Mucosa of descending colon (tissue), 3 donors: ENCODE measurements around the gene ANGEL2. TPM values are rescaled to one million over a fixed set of nuclear protein-coding genes. Genes with fewer than 3 reads are reported as not detected.

ENCODE experiments used
- ATAC-seq: fragments of 200-7000 bp; cut with Tn5 transposase; one replicate; pipeline ENCODE4 v1.9.1; 2020; ENCODE audit warnings: mild to moderate bottlenecking, moderate library complexity
- DNase-seq, 3 donors: peaks; one replicate each; pipeline ENCODE4 v3.0.0-alpha.2; 2020
- H3K36me3 ChIP-seq: fragments of 200-600 bp; one replicate; pipeline ENCODE4 v1.8.0; 2021; ENCODE audit warnings: low read depth, mild to moderate bottlenecking
- H3K4me1 ChIP-seq: fragments of 200-600 bp; one replicate; pipeline ENCODE4 v1.8.0; 2021; ENCODE audit warnings: low read depth, mild to moderate bottlenecking
- H3K4me3 ChIP-seq: fragments of 200-600 bp; one replicate; pipeline ENCODE4 v1.8.0; 2021; ENCODE audit warnings: mild to moderate bottlenecking
- H3K9me3 ChIP-seq: fragments of 200-600 bp; one replicate; pipeline ENCODE4 v1.8.0; 2021; ENCODE audit warnings: mild to moderate bottlenecking
- intact Hi-C, 2 donors: fragments of 100-400 bp; cut with DNase I in 1 of 2; cut with micrococcal nuclease in 1 of 2; formaldehyde crosslinking; loops; one replicate each; pipeline versions ENCODE4 v1.11.0 to v1.11.1; 2022; cut with DNase I, micrococcal nuclease
- total RNA-seq, 3 donors: library from RNA; stranded (reverse); fragmentation: NEBNext Ultra II Directional in 2 of 3; extraction: Animal tissue kit (Norgen Biotek cat#: 25700) in 2 of 3; gene quantifications; one replicate each; pipeline versions ENCODE4 v1.2.1 to v1.2.4, GENCODE V29; 2021 to 2023
- TF ChIP-seq, protein P1 (sequence below): fragments of 200-600 bp; IDR thresholded peaks from one replicate; pipeline ENCODE4 v1.8.0; 2022; ENCODE audit warnings: antibody characterized with exemption, mild to moderate bottlenecking
- donor health status: DM: no; HTN: no; CAD: no; lungs with moderate emphysema.
- donor health status: DM: no; HTN: no; CAD: no.
- donor health status: DM: no; HTN: yes; CAD: no.

Gene ANGEL2
- total RNA-seq, 3 donors from 2014 or later = 24.7 to 35.1 (median 33.3) TPM

DNA sequence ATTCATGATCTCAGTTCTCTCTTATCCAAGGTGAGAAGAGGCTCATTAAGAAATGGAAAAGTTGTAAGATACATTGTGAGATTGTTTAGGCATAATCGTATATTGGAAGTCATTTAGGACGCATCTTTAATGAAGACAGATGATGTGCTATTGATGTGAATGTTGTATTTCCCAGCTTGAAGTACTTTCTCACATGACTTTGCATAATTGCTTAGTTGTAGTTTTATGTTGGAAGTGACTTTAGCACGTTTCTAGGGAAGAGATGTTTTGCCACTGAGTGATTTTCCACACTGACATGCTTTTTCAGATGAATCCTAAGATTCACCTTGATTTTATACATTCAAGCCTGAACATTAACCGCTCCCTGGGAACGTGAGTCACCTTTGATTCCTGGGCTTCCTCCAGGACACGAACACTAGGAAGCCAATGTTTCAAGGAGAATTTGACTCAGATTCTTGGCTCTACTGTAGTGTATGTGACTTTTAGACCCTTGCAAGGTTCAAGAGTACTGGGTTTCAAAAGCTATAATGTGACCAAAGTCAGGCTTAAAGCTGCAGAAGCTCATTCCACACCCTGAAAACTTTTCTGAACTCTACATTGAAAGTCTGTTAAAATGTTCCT, 27.9 kb downstream of the ANGEL2 start:
- TF ChIP-seq, protein P1, sequence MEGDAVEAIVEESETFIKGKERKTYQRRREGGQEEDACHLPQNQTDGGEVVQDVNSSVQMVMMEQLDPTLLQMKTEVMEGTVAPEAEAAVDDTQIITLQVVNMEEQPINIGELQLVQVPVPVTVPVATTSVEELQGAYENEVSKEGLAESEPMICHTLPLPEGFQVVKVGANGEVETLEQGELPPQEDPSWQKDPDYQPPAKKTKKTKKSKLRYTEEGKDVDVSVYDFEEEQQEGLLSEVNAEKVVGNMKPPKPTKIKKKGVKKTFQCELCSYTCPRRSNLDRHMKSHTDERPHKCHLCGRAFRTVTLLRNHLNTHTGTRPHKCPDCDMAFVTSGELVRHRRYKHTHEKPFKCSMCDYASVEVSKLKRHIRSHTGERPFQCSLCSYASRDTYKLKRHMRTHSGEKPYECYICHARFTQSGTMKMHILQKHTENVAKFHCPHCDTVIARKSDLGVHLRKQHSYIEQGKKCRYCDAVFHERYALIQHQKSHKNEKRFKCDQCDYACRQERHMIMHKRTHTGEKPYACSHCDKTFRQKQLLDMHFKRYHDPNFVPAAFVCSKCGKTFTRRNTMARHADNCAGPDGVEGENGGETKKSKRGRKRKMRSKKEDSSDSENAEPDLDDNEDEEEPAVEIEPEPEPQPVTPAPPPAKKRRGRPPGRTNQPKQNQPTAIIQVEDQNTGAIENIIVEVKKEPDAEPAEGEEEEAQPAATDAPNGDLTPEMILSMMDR = no peak
- Histone ChIP-seq H3K9me3 (no peaks in the 10 kb centered on the region), H3K4me3 (no peak overlapping the region), H3K36me3 (no peaks in the 10 kb centered on the region), H3K4me1 (peaks cover 9% of the 10 kb centered on the region)
- intact Hi-C loops = no loop called here
- ATAC-seq (no peak), DNase-seq (no peak)

DNA sequence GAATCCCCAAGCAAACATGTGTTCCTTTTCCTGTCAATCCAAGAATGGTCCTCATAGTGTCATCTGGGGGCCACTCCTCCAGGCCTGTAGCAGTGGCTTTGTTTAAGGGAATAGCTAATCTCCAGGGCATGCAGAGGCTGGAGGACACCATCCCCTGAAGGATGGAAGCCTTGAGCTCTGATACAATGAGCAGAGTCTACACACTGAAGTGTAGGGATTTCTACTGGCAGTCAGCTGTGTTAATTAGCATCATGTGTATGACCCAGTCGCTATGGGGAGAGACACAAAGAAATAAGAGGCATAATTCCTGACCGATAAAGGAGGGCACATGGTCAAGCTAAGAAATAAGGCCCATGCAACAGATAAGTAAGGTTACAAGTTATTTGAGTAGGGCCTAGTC, 29.1 kb downstream of the ANGEL2 start:
- intact Hi-C loops = no loop called here

DNA sequence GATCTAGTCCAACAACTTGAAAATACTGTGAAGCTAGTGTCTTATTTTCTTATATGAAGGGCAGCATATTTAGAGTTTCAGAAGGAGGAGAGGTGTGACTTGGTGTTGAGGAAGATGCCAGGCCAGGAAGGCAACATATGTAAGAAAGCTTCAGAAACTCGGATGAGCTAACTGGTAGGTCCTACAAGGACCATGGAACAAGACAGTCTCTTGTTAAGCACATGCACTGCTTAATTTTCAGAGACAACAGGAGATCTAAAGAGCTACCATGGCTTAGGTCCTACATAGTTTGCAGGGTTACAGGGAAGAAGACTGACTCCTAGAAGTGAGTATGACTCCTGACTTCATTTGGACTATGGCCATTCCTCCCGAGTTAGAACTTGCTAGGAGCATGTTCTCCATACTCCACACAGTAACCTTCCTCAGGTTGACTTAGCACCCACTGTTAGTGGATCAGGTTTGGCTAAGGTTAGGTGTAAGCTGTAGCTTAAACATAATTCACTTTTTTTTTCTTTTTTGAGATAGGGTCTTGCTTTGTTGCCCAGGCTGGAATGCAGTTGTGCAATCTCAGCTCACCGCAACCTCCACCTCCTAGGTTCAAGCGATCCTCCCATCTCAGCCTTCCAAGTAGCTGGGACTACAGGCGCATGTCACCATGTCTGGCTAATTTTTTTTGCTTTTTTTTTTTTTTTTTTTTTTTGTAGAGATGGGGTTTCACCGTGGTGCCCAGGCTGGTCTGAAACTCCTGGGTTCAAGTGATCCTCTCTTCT, 31.0 kb downstream of the ANGEL2 start:
- Histone ChIP-seq H3K4me1 (no peaks in the 10 kb centered on the region), H3K9me3 (no peaks in the 10 kb centered on the region), H3K4me3 (no peak overlapping the region), H3K36me3 (no peaks in the 10 kb centered on the region)
- TF ChIP-seq, protein P1 = no peak
- ATAC-seq = no peak
- intact Hi-C loops = no loop called here
- no peak for DNase-seq

More for the DNA sequence above, 29.1 kb downstream of the ANGEL2 start:
- H3K9me3 ChIP-seq = no peaks in the 10 kb centered on the region
- TF ChIP-seq, protein P1 = no peak
- ATAC-seq = no peak
- no peaks in the 10 kb centered on the region for H3K4me1 ChIP-seq
- DNase-seq = no peak
- H3K36me3 ChIP-seq = no peaks in the 10 kb centered on the region
- no peak overlapping the region for H3K4me3 ChIP-seq

DNA sequence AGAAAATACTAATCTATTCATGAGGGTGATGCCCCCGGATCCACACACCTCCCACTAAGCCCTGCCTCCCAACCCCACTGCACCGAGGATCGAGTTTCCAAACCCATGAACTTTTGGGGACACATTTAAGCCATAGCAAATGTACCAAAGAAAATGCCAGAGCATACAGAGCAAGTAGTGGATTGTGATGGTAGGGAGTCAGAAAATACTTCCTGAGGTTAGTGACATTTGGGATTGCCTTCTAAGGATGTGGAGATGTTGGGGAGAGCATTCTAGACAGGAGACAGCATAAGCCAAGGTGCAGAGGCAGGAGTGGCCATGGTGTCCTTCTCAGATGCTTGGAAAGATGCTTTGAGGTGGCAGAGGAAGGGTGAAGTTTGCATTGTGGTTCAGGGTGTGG, 32.2 kb downstream of the ANGEL2 start:
- no peak for DNase-seq
- no peaks in the 10 kb centered on the region for H3K9me3 ChIP-seq
- ATAC-seq = no peak
- no peaks in the 10 kb centered on the region for H3K4me1 ChIP-seq
- intact Hi-C loops = no loop called here
- TF ChIP-seq, protein P1 = no peak
- H3K36me3 ChIP-seq = no peaks in the 10 kb centered on the region
- no peak overlapping the region for H3K4me3 ChIP-seq

DNA sequence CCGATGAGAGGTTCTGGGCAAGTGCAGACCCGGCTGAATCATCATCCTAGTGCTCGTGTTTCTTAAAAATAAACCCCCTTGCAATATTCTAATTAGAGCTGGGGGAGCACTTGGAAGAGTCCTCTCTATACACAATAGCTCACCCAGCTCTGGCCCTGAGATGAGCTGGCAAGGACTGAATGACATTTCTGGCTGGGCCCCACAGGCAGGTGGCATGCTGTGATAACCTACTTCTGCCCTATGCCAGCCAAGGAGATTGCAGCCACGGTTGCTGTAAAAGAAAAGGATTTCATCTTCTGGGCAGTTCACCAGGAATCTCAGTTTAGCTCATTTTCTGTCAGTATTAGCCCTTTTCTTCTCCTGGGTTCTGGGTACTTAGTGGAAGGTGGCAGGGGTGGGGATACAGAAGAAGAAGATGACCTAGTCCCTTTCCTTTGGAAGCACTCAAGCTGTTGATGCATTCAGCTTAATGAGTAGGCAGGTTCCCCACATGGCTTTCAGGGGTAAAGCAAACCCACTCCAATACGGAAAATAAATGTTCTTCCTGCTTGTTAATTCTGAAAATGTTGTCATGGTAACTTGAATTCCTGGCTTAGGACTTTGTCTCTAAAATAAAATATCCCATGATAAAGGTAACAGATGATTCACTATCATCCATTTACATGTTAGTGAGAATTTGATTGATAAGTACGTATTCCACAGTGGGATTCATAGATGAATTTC, 33.1 kb downstream of the ANGEL2 start:
- intact Hi-C loops = no loop called here
- no peaks in the 10 kb centered on the region for H3K4me1 ChIP-seq
- H3K36me3 ChIP-seq = no peaks in the 10 kb centered on the region
- TF ChIP-seq, protein P1 = no peak
- no peak overlapping the region for H3K4me3 ChIP-seq
- no peaks in the 10 kb centered on the region for H3K9me3 ChIP-seq
- DNase-seq = no peak
- ATAC-seq = no peak
